Stimulated activated CD4-positive, alpha-beta T cell treated with anti-CD3 and anti-CD28 coated beads, Interleukin-12 subunit alpha, Interleukin-12 subunit beta, amount 100 ng/mL, for 4 hours (primary cell): ENCODE data around the gene SETD3.
"Not testable (repeated sequence)": the region's sequence is repeated elsewhere in the genome, so short reads cannot be mapped to it uniquely, and the experiment has no call there.

Source experiments
- DNase-seq: peaks from one replicate; pipeline ENCODE4 v3.0.0-alpha.2; 2020

SETD3 gene

DNA sequence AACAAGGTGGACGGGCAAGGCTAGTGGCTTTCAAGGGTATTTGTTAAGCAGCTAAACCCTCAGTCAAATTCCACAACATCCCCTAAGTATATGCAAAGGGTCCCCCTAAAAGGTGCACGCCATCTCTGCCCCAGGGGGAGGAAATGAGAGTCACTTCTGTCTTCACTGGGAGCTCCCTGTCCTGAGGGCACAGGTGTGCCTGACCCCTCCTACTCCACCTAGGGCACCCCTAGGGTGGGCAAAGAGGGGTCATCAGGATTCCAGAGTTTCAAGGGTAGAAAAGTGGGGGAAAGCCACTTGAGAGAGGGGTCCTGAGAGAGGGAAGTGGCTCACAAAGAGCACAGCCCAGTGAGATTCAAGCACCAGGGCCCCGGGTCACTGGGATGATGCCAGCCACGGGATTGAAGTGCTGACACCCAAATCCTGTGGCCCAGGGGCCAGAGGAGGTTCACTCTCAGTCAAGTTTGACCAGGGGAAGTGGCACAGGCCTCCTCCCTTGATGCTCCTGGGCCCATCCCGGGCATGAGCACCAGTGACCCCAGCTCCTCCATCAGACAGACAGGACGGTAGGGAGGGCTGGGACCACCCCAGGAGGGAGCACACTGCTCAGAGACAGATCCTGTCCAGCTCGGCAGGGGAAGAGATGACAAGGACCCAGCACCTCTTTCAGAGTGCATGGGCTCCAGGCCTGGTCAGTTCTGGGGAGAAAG, 126.3 kb downstream of the SETD3 start:
- no peak for DNase-seq

DNA sequence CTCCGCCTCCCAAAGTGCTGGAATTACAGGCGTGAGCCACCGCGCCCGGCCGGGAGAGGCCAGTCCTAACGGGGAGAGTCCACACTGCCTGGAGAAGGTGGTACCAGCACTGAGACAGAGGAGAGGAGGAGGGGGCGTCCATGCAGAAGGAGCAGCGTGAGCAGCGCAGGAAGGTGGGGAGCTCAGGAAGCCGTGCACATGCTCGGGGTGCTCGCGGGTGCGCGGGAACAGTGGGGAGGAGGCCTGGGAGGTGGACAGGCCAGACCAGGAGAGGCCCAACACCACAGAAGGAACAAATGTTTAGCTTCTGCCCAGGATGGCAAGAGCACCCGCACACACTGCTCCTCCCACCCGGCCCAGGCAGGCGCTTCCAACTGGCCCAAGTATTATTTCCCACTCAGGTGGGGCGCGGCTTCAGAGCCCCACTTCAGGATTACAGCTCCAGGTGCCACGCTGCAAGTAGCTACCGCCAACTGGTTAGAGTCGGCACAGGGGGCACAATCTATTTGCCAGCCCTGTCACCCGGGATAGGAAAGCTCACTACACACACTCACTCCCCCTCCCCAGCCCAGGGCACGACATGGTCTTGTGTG, 127.9 kb downstream of the SETD3 start:
- DNase-seq, result no peak

DNA sequence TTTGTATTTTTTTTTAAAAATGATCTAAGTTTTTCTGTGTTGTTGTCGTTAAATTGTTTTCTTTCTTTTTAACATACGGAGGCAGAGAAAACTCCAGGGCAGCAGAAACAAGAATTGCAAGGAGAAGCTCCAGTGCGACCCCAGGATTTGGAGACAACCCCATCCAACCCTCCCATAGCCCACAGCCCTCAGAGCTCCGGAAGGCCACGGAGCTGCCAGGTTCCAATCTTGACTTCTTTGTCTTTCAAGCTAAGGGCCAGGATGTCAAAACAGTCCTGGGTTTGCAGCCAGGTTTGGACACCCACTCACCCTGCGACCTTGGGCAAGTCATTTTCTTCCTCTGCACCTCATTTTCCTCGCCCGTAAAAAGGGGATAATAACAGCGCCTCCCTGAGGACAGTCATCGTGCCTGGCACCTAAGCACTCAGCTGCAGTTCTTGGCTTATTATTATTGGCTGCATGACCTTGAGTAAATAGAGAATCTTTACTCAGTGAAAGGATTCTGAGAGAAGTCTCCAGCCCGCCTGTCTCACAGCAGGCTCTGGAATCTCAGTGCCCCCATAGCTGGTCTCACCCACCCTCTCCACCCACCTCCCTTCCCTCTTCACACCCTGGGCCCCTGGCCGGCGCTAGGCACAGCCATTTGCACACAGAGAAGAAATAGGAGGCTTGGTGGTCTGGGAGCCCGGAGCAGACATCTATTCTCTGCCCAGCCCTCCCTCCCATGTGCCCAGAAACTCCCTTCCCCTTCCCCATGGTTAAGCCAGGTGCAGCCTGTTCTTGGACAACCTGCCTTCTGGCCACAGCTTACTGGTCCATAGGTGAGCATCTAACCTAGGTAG, 129.3 kb downstream of the SETD3 start:
- DNase-seq, result no peak

DNA sequence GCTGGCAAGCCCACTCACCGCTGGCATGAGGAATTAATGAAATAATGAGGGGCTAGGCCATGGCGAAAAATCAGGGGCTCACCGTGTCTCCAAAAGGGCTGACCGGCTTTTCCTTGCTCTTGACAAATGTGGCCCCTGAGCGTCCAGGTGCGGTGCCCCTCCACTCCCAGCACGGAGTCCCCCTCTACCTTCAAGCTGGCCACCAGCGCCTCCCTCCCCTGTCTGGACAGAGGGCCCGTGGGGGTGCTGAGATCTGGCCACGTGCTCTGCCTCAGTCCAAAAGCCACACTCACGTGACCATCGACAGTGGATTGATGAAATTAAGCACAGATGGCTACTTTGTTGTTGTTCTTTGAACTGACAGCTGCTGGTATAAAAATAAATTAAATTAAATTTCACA, 129.9 kb downstream of the SETD3 start:
- no peak for DNase-seq

DNA sequence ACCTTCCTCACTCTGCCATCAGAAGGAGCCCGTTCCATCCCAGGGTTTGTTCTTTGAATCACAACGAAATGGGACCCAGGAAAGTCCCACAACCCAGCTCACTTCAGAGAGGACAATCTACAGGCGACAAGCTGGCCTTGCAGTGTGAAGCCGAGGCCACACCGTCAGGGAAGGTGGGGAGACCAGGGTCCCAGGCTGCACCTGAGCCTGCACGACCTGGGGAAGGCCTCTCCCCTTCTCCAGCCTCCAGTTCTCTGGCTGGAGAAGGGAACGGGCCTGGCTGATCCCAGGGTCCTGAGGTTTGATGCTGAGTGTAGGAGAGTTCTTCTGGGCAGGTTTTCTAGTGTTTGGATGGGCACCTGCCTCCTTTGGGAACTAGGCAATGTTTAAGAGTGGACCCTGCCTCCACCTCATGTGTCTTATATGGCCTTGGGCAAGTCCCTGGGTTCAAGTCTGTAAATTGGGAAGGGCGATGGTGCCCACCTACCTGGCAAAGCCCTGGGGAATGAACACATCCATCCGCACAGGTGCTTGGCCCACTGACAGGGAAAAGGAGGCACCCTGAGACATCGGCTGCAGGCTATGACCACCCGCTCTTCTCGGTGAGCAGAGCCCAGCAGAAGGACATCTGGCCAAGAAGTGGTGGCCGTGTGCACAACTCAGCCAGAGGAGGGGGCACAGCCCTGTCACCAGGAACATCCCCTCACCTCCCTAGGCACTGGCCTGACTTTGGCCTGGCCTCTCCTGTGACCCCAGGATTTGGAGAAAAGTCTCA, 130.8 kb downstream of the SETD3 start:
- DNase-seq, result no peak

DNA sequence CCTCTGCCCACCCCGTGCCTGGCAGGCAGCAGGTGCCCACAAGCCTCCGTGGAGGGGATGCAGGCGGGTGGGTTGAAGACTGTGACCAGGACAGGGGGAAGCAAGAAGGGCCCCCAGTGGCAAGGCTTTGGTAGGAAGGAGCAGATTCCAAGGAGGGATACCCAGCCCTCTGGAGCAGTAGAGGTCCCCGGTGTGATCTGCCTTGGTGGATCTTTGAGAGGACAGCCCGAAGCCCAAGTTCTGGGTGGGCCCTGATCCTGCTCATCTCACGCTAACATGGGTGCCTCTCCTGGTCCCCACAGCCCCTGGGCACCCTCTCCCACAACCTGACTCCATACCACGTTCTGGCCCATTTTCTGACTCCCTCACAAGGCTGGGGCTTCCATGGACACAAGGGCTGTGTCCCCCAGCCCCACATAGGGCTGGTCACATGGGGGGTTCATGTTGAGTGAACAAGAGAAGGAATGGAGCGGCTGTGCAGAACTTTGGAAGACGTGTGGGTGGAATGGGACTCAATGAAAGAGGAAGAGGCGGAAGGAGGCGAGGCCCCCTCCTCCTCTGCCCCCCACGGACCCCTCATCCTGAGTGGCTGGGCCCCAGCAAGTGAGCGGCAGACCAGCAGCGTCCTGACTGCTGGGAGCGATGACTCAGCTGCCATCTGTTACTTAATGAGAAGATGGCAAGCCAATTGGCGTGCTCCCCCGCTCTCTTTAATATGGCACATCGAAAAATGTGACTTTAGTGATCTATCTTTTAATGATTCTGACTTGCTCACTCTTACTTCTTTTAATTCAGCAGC, 131.6 kb downstream of the SETD3 start:
- no peak for DNase-seq

DNA sequence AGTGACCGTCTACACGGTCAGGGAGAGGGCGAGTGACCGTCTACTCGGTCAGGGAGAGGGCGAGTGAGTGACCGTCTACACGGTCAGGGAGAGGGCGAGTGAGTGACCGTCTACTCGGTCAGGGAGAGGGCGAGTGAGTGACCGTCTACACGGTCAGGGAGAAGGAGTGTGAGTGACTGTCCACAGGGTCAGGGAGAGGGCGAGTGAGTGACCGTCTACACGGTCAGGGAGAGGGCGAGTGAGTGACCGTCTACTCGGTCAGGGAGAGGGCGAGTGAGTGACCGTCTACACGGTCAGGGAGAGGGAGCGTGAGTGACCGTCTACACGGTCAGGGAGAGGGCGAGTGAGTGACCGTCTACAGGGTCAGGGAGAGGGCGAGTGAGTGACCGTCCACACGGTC, 132.4 kb downstream of the SETD3 start:
- DNase-seq, result not testable (repeated sequence)
